Measurements from ENCODE around the gene SMC4.

SMC4 gene

DNA sequence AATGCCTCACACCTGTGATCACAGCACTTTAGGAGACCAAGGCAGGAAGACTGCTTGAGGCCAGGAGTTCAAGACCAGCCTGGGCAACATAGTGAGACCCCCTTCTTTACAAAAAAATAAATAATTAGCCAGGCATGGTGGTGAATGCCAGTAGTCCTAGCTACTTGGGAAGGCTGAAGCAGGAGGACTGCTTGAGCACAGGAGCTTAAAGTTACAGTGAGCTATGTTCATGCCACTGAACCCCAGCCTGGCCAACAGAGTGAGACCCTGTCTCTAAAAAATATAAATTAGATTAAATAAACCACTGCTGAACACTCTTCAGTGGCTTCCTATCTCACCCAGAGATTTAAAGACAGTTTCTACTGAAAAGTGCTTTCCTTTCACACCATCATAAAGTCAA is 6.7 kb upstream of the SMC4 start:
- Histone ChIP-seq H3K36me3 (ENCODE audit: insufficient read depth, low read length) (no peaks in the 10 kb centered on the region), H3K79me2 (ENCODE audit: insufficient read depth, low read length) (peaks cover 57% of the 10 kb centered on the region), H2AFZ (ENCODE audit: low read depth, low read length) (no peak overlapping the region), H3K9ac (ENCODE audit: low read depth, low read length) (no peak overlapping the region), H3K4me2 (ENCODE audit: insufficient read depth, low read length) (no peak overlapping the region), H3K4me1 (ENCODE audit: insufficient read depth, low read length) (peaks cover 17% of the 10 kb centered on the region), H3K4me3 (ENCODE audit: low read depth in 1 of 2, low read length in 2 of 2) (no peak overlapping the region), H3K27ac (ENCODE audit: low read length) (no peak overlapping the region), H3K9me3 (ENCODE audit: insufficient read depth, low read length, severe bottlenecking) (no peaks in the 10 kb centered on the region), H4K20me1 (ENCODE audit: insufficient read depth, low read length) (no peaks in the 10 kb centered on the region; the same call in 1 of the 2 replicates), H3K27me3 (ENCODE audit: insufficient read depth, low read length, poor library complexity) (no peaks in the 10 kb centered on the region)
- TF ChIP-seq, protein P1, sequence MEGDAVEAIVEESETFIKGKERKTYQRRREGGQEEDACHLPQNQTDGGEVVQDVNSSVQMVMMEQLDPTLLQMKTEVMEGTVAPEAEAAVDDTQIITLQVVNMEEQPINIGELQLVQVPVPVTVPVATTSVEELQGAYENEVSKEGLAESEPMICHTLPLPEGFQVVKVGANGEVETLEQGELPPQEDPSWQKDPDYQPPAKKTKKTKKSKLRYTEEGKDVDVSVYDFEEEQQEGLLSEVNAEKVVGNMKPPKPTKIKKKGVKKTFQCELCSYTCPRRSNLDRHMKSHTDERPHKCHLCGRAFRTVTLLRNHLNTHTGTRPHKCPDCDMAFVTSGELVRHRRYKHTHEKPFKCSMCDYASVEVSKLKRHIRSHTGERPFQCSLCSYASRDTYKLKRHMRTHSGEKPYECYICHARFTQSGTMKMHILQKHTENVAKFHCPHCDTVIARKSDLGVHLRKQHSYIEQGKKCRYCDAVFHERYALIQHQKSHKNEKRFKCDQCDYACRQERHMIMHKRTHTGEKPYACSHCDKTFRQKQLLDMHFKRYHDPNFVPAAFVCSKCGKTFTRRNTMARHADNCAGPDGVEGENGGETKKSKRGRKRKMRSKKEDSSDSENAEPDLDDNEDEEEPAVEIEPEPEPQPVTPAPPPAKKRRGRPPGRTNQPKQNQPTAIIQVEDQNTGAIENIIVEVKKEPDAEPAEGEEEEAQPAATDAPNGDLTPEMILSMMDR (IDR thresholded peaks at IDR 0.05; ENCODE audit: borderline replicate concordance, extremely low read depth, low read length, poor library complexity, severe bottlenecking), result no peak
- TF ChIP-seq EZH2 (IDR thresholded peaks at IDR 0.05; ENCODE audit: borderline replicate concordance, low read depth, low read length, severe bottlenecking), result no peak
- no peak for ATAC-seq (ENCODE audit: insufficient read depth, low read depth)
- DNase-seq, result no peak

DNA sequence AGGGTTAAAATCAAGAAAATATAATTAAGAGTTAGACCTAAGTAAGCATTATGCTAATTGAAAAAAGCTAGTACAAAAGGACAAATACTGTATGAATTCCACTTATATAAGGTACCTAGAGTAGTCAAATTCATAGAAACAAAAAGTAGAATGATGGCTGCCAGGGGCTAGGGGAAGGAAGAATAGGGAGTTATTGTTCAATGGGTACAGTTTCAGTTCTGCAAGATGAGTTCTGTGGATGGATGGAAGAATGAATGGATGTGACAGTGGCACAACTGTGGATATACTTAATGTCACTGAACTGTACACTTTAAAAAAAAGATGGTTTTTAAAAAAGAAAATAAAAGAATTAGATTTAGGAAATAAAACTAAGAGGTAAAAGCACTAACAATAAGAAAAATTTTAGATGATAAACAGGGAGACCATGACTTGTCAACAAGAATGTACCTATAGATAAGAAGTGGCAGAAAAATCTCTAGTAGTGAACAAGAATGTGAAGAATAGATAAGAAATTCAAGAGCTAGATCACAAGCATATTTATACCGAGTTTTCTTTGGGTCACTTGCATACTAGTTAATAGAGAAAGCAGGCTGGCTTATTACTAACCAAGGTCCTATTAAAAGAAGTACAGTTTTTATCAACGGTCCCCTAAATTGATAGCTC is 6.0 kb upstream of the SMC4 start:
- DNase-seq (no peak), ATAC-seq (ENCODE audit: insufficient read depth, low read depth) (no peak)
- TF ChIP-seq, protein P1 (IDR thresholded peaks at IDR 0.05; ENCODE audit: borderline replicate concordance, extremely low read depth, low read length, poor library complexity, severe bottlenecking), result no peak
- TF ChIP-seq EZH2 (IDR thresholded peaks at IDR 0.05; ENCODE audit: borderline replicate concordance, low read depth, low read length, severe bottlenecking), result no peak
- Histone ChIP-seq H3K27ac (ENCODE audit: low read length) (no peak overlapping the region), H4K20me1 (ENCODE audit: insufficient read depth, low read length) (no peaks in the 10 kb centered on the region; the same call in 1 of the 2 replicates), H3K9me3 (ENCODE audit: insufficient read depth, low read length, severe bottlenecking) (no peaks in the 10 kb centered on the region), H3K9ac (ENCODE audit: low read depth, low read length) (no peak overlapping the region), H3K27me3 (ENCODE audit: insufficient read depth, low read length, poor library complexity) (no peaks in the 10 kb centered on the region), H3K4me1 (ENCODE audit: insufficient read depth, low read length) (peaks cover 24% of the 10 kb centered on the region), H3K4me3 (ENCODE audit: low read depth in 1 of 2, low read length in 2 of 2) (no peak overlapping the region), H3K79me2 (ENCODE audit: insufficient read depth, low read length) (peaks cover 62% of the 10 kb centered on the region), H3K36me3 (ENCODE audit: insufficient read depth, low read length) (no peaks in the 10 kb centered on the region), H2AFZ (ENCODE audit: low read depth, low read length) (no peak overlapping the region), H3K4me2 (ENCODE audit: insufficient read depth, low read length) (no peak overlapping the region)

- ATAC-seq (ENCODE audit: insufficient read depth, low read depth), result no peak
- TF ChIP-seq EZH2 (IDR thresholded peaks at IDR 0.05; ENCODE audit: borderline replicate concordance, low read depth, low read length, severe bottlenecking), result no peak
- TF ChIP-seq, protein P1 (IDR thresholded peaks at IDR 0.05; ENCODE audit: borderline replicate concordance, extremely low read depth, low read length, poor library complexity, severe bottlenecking), result no peak
Measured at GRCh38 chr3:160394009-160394392, 5.4 kb upstream of the SMC4 start.

More at GRCh38 chr3:160394009-160394392, 5.4 kb upstream of the SMC4 start:
- Histone ChIP-seq H3K4me2 (ENCODE audit: insufficient read depth, low read length) (no peak overlapping the region), H4K20me1 (ENCODE audit: insufficient read depth, low read length) (no peaks in the 10 kb centered on the region; the same call in 1 of the 2 replicates), H3K4me1 (ENCODE audit: insufficient read depth, low read length) (peaks cover 26% of the 10 kb centered on the region), H3K4me3 (ENCODE audit: low read depth in 1 of 2, low read length in 2 of 2) (no peak overlapping the region), H2AFZ (ENCODE audit: low read depth, low read length) (no peak overlapping the region), H3K27ac (ENCODE audit: low read length) (no peak overlapping the region), H3K36me3 (ENCODE audit: insufficient read depth, low read length) (no peaks in the 10 kb centered on the region), H3K27me3 (ENCODE audit: insufficient read depth, low read length, poor library complexity) (no peaks in the 10 kb centered on the region), H3K9ac (ENCODE audit: low read depth, low read length) (no peak overlapping the region), H3K9me3 (ENCODE audit: insufficient read depth, low read length, severe bottlenecking) (no peaks in the 10 kb centered on the region), H3K79me2 (ENCODE audit: insufficient read depth, low read length) (peaks cover 68% of the 10 kb centered on the region)
- no peak for DNase-seq

Measured in DND-41 (cell line).